Measurements from ENCODE around the gene PHLPP2.
"Not testable (repeated sequence)": the region's sequence is repeated elsewhere in the genome, so short reads cannot be mapped to it uniquely, and the experiment has no call there.

The PHLPP2 gene

GRCh38 chr16:71609066-71609465, 115.4 kb downstream of the PHLPP2 start:
- Histone ChIP-seq H3K4me1 (peaks cover 0 to 5% (median 0%) of the 10 kb centered on the region in 4 donors), H3K36me3 (no peaks in the 10 kb centered on the region), H3K9me3 (no peaks in the 10 kb centered on the region), H3K4me3 (no peak overlapping the region), H3K27ac (no peak overlapping the region), H3K27me3 (peaks cover 0 to 12% of the 10 kb centered on the region in 2 donors)
- TF ChIP-seq, protein P1, sequence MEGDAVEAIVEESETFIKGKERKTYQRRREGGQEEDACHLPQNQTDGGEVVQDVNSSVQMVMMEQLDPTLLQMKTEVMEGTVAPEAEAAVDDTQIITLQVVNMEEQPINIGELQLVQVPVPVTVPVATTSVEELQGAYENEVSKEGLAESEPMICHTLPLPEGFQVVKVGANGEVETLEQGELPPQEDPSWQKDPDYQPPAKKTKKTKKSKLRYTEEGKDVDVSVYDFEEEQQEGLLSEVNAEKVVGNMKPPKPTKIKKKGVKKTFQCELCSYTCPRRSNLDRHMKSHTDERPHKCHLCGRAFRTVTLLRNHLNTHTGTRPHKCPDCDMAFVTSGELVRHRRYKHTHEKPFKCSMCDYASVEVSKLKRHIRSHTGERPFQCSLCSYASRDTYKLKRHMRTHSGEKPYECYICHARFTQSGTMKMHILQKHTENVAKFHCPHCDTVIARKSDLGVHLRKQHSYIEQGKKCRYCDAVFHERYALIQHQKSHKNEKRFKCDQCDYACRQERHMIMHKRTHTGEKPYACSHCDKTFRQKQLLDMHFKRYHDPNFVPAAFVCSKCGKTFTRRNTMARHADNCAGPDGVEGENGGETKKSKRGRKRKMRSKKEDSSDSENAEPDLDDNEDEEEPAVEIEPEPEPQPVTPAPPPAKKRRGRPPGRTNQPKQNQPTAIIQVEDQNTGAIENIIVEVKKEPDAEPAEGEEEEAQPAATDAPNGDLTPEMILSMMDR (IDR thresholded peaks at IDR 0.05): no peak
- intact Hi-C loops (cut with DNase I; ENCODE audit: low total_unique reads): loop anchor here (5.0 kb wide), 1 partner anchor 197 kb away; no protein-coding TSS in a partner anchor
- DNase-seq: no peak

DNA sequence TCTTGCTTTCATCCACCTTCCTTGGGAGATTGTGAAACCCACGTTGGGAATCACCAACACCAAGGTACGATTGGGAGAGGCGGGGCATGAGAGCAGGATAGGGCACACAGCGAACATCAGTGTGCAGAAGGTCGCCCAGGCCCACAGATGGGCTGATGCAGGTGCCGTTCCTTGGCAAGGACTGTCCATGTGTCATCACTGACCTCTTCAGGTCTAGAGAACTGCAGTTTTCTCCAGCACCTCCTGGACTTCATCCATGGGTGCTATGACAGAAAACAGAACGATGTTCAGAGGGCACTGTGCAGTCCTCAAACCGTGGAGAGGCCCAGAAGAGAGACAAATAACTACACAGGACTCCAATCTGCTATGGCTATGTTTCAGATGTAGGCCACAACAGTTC, 123.7 kb downstream of the PHLPP2 start:
- Histone ChIP-seq H3K27me3 (no peaks in the 10 kb centered on the region), H3K4me1 (no peaks in the 10 kb centered on the region), H3K4me3 (no peak overlapping the region), H3K9me3 (no peaks in the 10 kb centered on the region), H3K36me3 (no peaks in the 10 kb centered on the region), H3K27ac (no peak overlapping the region)
- TF ChIP-seq, protein P1 (IDR thresholded peaks at IDR 0.05): no peak
- no peak for DNase-seq
- intact Hi-C loops (cut with DNase I; ENCODE audit: low total_unique reads): no loop called here

DNA sequence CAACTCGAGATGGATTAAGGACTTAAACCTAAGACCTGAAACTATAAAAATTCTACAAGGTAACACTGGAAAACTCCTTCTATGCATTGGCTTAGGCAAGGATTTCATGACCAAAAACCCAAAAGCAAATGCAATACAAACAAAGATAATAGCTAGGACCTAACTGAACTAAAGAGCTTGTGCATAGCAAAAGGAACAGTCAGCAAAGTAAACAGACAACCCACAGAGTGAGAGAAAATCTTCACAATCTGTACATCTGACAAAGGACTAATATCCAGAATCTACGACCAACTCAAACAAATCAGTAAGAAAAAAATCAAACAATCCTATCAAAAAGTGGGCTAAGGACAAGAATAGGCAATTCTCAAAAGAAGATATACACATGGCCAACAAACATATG, 126.1 kb downstream of the PHLPP2 start:
- H3K4me3 ChIP-seq; H3K27ac ChIP-seq; DNase-seq; H3K9me3 ChIP-seq; intact Hi-C loops (cut with DNase I; ENCODE audit: low total_unique reads); H3K36me3 ChIP-seq; H3K27me3 ChIP-seq; H3K4me1 ChIP-seq: not testable (repeated sequence)

GRCh38 chr16:71595340-71595826, 129.1 kb downstream of the PHLPP2 start:
- H3K27ac ChIP-seq; intact Hi-C loops (cut with DNase I; ENCODE audit: low total_unique reads); H3K9me3 ChIP-seq; H3K4me1 ChIP-seq; H3K27me3 ChIP-seq; DNase-seq; H3K36me3 ChIP-seq; H3K4me3 ChIP-seq: not testable (repeated sequence)

All from tibial artery (tissue), 4 donors.